ENCODE measurements around the gene ANHX. TPM values are rescaled to one million over a fixed set of nuclear protein-coding genes. Genes with fewer than 3 reads are reported as not detected.

Gene ANHX
- total RNA-seq, 2 experiments from 2014 or later = not detected

DNA sequence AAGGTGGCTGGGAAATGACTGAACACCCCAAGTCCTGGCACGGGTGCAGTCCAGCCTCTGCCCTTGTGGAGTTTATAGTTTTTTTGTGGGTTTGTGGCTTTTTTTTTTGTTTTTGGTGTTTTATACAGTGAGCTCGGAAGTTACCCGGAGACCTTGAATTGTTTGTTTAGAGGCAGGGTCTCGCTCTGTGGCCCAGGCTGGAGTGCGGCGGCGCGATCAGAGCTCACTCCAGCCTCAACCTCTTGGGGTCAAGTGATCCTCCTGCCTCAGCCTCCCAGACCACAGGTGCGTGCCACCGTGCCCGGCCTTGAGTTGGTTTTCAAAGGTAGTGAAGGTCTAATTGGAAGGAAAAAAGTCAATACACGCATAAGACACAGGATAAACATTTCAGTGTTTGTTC is 879 bp upstream of the ANHX start:
- no TSS peak for BruUV-seq (replicated peaks)
- Histone ChIP-seq H4K20me1 (ENCODE audit: insufficient read depth, low read length) (no peaks in the 10 kb centered on the region), H3K79me2 (ENCODE audit: insufficient read depth, low read depth, low read length) (no peaks in the 10 kb centered on the region), H3K9me2 (ENCODE audit: insufficient read depth, low read length) (no peaks in the 10 kb centered on the region), H3K4me1 (ENCODE audit: insufficient read depth, low read length, poor library complexity, severe bottlenecking) (no peaks in the 10 kb centered on the region), H3K9me3 (ENCODE audit: low read length) (no peaks in the 10 kb centered on the region; the same call in 1 of the 2 replicates), H2AFZ (ENCODE audit: low read length) (no peak overlapping the region), H3K4me2 (ENCODE audit: low read length) (no peak overlapping the region), H3K36me3 (ENCODE audit: insufficient read depth, low read length) (no peaks in the 10 kb centered on the region), H3K4me3 (ENCODE audit: low read depth, low read length, poor library complexity, severe bottlenecking) (no peak overlapping the region), H3K27ac (ENCODE audit: low read depth, low read length, poor library complexity, severe bottlenecking) (no peak overlapping the region)
- POLR2A ChIA-PET = interaction anchor here (0.6 kb wide), 1 partner anchor 195 kb away, joined by 3 read pairs; no protein-coding TSS in a partner anchor
- CTCF ChIA-PET (ENCODE audit: unreplicated experiment) = no interaction called here
- TF ChIP-seq, protein P1, sequence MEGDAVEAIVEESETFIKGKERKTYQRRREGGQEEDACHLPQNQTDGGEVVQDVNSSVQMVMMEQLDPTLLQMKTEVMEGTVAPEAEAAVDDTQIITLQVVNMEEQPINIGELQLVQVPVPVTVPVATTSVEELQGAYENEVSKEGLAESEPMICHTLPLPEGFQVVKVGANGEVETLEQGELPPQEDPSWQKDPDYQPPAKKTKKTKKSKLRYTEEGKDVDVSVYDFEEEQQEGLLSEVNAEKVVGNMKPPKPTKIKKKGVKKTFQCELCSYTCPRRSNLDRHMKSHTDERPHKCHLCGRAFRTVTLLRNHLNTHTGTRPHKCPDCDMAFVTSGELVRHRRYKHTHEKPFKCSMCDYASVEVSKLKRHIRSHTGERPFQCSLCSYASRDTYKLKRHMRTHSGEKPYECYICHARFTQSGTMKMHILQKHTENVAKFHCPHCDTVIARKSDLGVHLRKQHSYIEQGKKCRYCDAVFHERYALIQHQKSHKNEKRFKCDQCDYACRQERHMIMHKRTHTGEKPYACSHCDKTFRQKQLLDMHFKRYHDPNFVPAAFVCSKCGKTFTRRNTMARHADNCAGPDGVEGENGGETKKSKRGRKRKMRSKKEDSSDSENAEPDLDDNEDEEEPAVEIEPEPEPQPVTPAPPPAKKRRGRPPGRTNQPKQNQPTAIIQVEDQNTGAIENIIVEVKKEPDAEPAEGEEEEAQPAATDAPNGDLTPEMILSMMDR (conservative IDR thresholded peaks at IDR 0.05; ENCODE audit: low read length) = no peak
- TF ChIP-seq EZH2phosphoT487 (IDR thresholded peaks at IDR 0.05; ENCODE audit: borderline replicate concordance, low read depth, low read length) = no peak
- intact Hi-C loops (cut with micrococcal nuclease; ENCODE audit: unreplicated experiment) = no loop called here
- DNase-seq (ENCODE audit: low spot score) = no peak

DNA sequence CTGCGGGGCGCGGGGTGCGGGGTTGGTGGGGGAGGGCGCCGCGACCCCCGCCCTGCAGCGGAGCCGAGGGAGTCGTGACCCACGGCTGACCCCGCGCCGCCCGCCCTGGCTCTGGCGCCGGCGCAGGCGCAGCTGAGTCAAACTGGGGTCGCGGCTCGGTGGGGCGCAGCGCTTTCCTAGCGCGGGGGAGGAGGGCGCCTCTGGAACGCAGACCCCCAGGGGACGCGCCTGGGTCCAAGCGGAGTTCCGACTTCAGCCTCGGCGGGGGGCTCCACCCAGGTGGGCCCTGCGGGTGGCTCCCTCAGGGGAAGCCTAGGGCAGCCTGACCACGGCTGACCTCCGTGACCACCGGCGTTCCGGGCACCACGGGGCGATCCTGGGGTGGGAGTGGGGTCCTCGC is 467 bp upstream of the ANHX start:
- H2AFZ ChIP-seq (ENCODE audit: low read length) = no peak overlapping the region
- POLR2A ChIA-PET = interaction anchor here (0.6 kb wide), 1 partner anchor 194 kb away, joined by 3 read pairs; no protein-coding TSS in a partner anchor
- H3K9me3 ChIP-seq (ENCODE audit: low read length) = no peaks in the 10 kb centered on the region; the same call in 1 of the 2 replicates
- no peaks in the 10 kb centered on the region for H4K20me1 ChIP-seq (ENCODE audit: insufficient read depth, low read length)
- H3K4me2 ChIP-seq (ENCODE audit: low read length) = no peak overlapping the region
- no peaks in the 10 kb centered on the region for H3K36me3 ChIP-seq (ENCODE audit: insufficient read depth, low read length)
- TF ChIP-seq EZH2phosphoT487 (IDR thresholded peaks at IDR 0.05; ENCODE audit: borderline replicate concordance, low read depth, low read length) = no peak
- TF ChIP-seq, protein P1 (conservative IDR thresholded peaks at IDR 0.05; ENCODE audit: low read length) = no peak
- H3K9me2 ChIP-seq (ENCODE audit: insufficient read depth, low read length) = no peaks in the 10 kb centered on the region
- no TSS peak for BruUV-seq (replicated peaks)
- H3K79me2 ChIP-seq (ENCODE audit: insufficient read depth, low read depth, low read length) = no peaks in the 10 kb centered on the region
- intact Hi-C loops (cut with micrococcal nuclease; ENCODE audit: unreplicated experiment) = no loop called here
- CTCF ChIA-PET (ENCODE audit: unreplicated experiment) = no interaction called here
- DNase-seq (ENCODE audit: low spot score) = no peak
- no peak overlapping the region for H3K27ac ChIP-seq (ENCODE audit: low read depth, low read length, poor library complexity, severe bottlenecking)
- no peak overlapping the region for H3K4me3 ChIP-seq (ENCODE audit: low read depth, low read length, poor library complexity, severe bottlenecking)
- H3K4me1 ChIP-seq (ENCODE audit: insufficient read depth, low read length, poor library complexity, severe bottlenecking) = no peaks in the 10 kb centered on the region

DNA sequence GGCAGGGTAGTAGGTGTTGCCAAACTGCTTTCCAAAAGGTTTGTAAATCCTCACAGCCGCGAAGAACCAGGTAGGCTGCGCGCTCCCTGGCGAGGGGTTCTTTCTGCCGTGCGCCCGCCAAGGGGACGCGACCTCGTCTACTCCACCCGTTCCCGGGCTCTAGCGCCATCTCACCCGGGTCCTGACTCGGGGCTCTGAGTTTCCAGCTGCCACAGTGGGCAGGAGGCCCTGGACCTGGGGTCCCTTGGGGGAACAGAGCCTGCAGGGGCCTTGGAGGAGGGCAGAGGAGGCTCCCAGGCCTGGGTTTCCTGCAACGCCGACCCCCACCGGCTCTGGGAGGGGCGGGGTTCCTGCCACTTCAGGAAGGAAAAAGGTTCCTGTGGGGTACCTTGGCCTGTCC is 706 bp downstream of the ANHX start:
- TF ChIP-seq, protein P1 (conservative IDR thresholded peaks at IDR 0.05; ENCODE audit: low read length) = no peak
- no peak for TF ChIP-seq EZH2phosphoT487 (IDR thresholded peaks at IDR 0.05; ENCODE audit: borderline replicate concordance, low read depth, low read length)
- CTCF ChIA-PET (ENCODE audit: unreplicated experiment) = no interaction called here
- H3K9me2 ChIP-seq (ENCODE audit: insufficient read depth, low read length) = no peaks in the 10 kb centered on the region
- intact Hi-C loops (cut with micrococcal nuclease; ENCODE audit: unreplicated experiment) = no loop called here
- H3K4me2 ChIP-seq (ENCODE audit: low read length) = no peak overlapping the region
- no peaks in the 10 kb centered on the region; the same call in 1 of the 2 replicates for H3K9me3 ChIP-seq (ENCODE audit: low read length)
- H3K36me3 ChIP-seq (ENCODE audit: insufficient read depth, low read length) = no peaks in the 10 kb centered on the region
- H2AFZ ChIP-seq (ENCODE audit: low read length) = no peak overlapping the region
- H4K20me1 ChIP-seq (ENCODE audit: insufficient read depth, low read length) = no peaks in the 10 kb centered on the region
- POLR2A ChIA-PET = no interaction called here
- BruUV-seq (replicated peaks) = no TSS peak
- H3K4me1 ChIP-seq (ENCODE audit: insufficient read depth, low read length, poor library complexity, severe bottlenecking) = no peaks in the 10 kb centered on the region
- no peaks in the 10 kb centered on the region for H3K79me2 ChIP-seq (ENCODE audit: insufficient read depth, low read depth, low read length)
- H3K27ac ChIP-seq (ENCODE audit: low read depth, low read length, poor library complexity, severe bottlenecking) = no peak overlapping the region
- DNase-seq (ENCODE audit: low spot score) = no peak
- H3K4me3 ChIP-seq (ENCODE audit: low read depth, low read length, poor library complexity, severe bottlenecking) = no peak overlapping the region
